HG02571 (cell line): ENCODE measurements around the gene LRRC45.
"Not testable (repeated sequence)": the region's sequence is repeated elsewhere in the genome, so short reads cannot be mapped to it uniquely, and the experiment has no call there.

Source experiments
- ATAC-seq: cut with Tn5 transposase; IDR thresholded peaks from one replicate; pipeline ENCODE4 v1.9.1; 2021; ENCODE audit warnings: mild to moderate bottlenecking, moderate library complexity; ENCODE audit not compliant: unreplicated experiment

LRRC45 gene

DNA sequence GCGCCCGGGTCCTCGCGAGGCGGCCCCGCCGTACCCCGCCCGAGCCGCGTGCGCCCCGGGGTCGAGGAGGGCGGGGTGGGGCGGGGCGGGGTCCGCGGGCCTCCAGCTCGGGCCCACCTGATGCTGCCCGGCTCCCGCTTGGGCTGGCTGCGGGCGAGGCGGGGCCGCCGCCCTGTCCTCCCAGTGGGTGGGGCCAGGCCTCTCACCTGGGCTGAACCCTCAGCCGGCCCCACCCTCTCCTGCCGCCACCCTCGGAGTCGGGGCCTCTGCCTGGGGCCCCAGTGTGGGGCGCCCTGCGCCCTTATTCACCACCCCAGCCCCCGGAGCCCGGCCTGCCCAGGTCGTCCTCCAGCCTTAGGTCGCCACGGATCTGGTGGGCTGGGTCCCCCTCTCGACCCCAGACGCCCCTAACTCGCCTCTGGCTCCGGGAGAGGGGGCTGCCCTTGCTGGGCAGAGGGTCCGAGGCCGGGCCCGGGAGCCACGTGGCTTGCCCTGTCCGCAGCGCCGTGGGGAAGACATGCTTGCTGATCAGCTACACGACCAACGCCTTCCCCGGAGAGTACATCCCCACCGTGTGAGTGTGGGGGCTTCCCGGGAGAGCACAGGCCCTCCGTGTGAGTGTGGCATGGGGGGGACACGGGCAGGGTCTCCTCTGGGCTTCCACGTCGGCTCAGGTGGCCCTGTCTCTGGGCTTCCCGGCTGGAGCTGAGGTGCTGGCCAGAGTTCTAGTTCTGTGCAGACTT, 9.0 kb downstream of the LRRC45 start:
- ATAC-seq = no peak

DNA sequence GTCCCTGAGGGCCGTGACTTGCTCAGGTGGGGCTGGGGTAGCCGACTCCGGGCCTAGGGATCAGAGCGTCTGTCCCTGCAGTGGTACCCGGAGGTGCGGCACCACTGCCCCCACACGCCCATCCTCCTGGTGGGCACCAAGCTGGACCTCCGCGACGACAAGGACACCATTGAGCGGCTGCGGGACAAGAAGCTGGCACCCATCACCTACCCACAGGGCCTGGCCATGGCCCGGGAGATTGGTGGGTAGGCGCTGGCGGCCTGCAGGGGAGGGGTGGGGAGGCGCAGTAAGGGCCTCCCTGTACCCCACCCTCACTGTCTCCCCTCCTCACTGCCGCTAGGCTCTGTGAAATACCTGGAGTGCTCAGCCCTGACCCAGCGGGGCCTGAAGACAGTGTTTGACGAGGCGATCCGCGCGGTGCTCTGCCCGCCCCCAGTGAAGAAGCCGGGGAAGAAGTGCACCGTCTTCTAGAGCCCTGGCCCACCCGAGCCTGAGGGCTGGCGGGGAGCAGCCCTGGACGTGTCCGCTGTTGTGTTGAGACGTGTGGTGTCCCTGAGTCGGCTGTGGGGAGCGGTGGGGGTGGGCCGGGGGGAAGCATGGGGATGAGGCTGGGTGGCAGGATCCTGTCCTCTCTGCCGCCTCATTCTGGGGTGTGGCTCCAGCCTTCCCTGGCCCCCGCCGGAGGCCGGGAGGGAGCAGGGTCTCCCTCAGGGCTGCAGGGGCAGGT, 10.4 kb downstream of the LRRC45 start:
- no peak for ATAC-seq

DNA sequence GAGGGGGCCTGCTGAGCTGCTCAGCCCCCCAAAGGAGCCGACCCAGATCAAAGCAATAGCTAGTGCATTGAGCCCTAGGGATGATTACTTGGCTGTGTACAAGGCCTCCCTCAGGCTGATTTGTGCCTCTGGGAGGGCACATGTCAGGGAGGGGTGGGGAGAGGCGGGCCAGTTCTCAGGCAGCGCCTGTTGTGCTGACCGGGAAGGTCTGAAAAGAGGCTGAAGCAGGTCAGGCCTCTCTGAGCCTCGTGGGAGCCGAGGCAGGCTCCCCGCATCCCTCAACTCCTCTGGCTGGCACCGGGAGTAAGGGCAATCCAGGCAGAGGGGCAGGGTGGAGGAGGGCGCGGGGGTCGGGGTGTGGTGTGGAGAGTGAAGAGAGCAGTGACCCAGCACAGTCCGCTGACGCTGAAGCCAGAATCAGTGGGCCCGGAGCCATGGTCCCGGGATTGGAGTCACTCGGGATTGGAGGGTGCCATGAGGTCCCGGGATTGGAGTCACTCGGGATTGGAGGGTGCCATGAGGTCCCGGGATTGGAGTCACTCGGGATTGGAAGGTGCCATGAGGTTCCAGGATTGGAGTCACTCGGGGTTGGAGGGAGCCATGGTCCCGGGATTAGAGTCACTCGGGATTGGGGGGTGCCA, 11.4 kb downstream of the LRRC45 start:
- ATAC-seq = no peak

DNA sequence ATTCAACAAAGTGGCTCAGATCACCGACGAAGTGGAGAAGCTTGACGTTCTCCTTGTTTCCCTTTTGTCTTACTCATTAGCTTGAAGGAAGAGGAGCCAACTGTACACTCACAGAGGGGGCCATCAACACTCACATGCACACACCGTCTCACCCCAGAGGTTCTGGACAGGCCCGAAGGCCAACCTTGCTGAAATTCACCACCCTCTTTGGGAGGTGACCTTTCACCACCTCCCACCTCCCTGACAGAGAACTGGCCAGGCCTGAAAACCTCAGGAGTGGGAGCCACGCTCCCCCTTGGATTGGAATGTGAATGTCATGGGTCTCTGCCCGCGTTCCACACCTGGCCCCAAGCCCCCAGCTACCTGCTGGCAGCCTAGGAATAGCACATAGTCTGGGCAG, 12.4 kb downstream of the LRRC45 start:
- no peak for ATAC-seq

DNA sequence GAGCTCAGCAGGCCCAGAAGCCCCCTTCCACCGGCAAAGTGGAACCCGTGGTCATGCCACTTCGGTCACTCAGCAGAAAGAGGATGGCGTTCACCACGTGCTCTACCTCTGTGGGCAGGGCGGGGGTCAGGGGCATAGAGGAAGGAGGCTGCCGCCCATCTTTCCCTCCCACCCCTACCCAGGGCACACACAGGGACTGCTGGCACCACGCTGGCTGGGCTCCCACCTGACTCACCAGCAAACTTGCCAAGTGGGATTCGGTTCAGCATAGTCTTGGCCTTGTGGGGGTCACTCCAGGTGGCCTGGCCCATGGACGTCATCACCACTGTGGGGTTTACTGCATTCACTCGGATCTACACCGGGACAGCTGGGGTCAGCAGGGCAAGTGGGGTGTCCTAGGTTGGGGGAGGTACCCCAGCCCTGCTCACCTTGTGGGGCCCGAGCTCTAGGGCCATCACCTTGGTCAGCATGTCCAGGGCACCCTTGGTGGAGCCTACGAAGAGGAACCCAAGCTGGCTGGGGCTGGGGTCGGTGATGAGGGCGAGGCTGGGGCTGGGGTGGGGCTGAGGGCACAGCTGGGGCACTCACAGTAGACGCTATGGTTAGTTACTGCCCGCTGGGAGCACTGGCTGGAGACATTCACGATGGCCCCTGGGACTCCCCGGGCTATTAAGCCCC, 13.0 kb downstream of the LRRC45 start:
- no peak for ATAC-seq

DNA sequence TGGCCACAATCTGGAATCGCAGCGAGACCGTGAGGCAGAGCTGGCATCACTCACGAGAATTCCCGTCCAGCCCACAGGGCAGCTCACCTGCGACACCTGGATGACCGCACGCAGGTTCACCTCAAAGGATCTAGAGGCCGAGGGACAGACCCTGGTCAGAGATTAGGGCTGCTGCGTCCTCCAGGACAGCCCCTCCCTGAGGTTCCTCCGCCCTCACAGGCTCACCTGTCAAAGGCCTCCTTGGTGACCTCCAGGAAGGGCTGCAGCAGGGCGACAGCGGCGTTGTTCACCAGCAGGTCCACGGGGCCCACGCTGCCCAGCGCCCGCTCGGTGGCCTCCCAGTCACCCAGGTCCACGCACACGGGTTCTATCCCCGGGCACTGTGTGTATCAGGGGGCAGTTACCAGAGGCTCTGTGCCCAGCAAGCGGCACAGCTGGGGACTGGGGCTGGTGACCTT, 13.6 kb downstream of the LRRC45 start:
- ATAC-seq = no peak

DNA sequence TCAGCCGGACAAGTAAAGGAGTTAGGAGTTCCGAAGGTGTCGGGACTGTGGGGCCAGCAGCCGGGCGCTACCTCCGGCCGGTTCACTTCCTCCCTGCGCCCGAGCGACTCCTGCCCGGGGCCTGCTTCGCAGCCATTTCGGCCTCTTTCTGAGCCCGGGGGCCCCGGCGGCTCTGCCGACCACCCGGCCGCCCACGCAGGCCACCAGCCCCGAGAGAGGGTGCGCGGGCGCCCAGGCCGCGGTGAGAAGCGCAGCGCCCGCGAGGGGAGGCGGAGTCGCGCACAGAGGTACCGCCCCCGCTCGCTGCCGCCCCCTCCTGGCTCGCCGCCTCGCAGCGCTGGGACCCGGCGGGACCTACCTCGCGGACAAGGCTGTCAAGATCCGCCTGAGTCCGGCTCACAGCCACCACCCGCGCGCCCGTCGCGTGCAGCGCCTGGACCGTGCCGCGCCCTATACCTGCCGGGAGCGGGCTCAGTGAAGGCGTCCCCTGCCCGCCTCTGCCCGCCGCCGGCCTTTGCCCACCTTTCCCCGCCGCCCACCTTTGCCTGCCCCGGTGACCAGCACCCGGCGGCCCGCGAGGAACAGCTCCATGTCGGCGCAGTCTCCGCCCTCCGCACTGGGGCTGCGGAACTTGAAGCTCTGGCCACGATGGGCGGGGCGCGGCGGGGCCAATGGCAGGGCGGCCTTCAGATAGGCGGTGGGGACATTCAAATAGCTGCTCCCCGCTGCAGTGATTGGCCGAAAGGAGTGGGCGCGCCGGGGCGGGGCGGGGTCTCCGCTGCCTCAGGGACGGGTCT, 14.2 kb downstream of the LRRC45 start, which contains the start of gene DCXR:
TSS of gene DCXR (minus strand) at position 606 of the 797 bp plus-strand sequence. CDS start at position 591, 15 bp downstream.
- ATAC-seq = peak; percentile 84

DNA sequence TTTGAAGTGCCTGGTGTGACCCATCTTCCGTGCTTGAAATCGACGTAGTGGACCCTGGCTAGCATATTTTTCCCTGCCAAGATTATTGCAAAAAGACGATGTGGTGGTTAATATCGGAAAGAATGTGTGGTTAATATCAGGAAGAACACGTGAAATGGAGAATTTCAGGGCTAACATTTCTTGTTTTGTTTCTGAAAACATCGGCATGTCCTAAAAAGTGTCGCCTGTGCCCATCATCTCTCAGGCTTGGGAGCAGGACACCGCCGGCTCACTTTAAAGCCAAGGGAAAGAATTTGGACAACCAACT, 14.7 kb downstream of the LRRC45 start:
- ATAC-seq = no peak

DNA sequence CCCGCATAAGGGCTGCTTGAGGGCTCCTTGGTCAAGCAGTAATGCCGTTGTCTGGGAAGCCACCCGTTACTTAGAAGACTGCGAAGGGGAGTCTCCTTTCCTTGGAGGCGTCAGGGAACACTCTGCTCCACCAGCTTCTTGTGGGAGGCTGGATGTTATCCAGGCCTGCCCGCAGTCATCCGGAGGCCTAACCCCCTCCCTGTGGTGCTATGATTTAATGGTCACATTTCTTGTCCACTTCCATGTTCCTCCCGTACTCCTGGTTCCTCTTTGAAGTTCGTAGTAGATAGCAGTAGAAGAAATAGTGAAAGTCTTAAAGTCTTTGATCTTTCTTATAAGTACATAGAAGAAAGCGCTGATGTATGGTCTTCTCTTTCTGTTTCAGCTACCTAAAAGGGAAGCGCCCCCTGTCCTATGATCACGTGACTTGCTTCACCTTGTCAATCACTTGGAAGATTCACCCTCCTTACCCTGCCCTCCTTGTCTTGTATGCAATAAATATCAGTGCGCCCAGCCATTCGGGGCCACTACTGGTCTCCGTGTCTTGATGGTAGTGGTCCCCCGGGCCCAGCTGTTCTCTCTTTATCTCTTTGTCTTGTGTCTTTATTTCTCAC, 15.8 kb downstream of the LRRC45 start:
- ATAC-seq = not testable (repeated sequence)

DNA sequence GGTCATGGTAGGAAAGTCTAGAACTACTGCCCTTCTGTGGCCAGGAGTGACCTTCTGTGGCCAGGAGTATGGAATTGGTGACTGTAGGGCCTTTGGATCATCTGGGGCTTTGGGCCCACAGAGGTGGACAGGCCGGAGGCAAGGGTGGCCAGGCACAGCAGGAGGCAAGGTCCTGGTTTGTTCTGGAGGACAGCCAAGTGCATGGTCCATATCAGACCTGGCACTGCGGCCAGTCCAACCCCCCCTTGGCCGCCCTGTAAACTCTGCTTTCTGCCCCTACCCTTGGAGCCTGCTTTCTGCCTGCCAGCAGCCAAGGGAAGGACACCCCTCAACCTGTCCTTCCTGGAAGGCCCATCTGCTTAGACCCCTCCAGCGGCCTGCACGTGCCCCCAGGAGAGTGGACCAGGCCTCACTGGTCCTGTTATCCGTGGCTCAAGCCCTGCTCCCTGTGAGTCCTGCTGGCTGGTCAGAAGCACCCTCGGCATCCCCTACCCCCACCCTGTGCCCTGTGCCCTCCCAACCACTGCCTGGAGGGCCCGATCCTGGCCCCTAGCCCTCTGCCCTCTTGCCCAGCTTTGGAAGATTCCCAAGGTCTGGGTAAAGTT, 16.7 kb downstream of the LRRC45 start:
- ATAC-seq = no peak

DNA sequence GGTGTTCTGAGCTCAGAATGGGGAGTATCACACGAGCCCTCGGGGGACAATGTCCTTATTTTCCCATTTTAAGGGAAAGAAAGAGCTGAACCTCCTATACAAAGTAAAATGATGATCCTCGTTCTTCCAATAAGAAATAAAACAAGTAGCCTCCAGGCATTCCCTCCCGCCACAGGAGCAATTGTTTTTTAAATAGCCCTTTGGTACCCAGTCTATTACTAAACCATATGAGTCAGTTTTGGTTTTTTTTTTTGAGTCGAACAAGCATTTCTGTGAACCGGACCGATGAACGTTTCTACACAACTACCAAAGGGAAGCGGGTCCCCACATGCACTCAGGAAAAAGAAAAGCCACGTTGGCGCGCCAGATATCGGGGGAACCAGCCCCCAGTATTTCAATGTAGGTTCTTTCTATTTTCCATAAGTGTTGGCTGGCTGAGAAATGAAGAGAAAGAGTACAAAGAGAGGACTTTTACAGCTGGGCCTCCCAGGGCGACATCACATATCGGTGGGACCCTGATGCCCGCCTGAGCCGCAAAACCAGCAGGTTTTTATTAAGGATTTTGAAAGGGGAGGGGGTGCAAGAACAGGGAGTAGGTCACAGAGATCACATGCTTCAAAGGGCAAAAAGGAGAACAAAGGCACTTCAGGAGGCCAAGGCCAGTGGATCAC, 18.2 kb downstream of the LRRC45 start:
- ATAC-seq = no peak

DNA sequence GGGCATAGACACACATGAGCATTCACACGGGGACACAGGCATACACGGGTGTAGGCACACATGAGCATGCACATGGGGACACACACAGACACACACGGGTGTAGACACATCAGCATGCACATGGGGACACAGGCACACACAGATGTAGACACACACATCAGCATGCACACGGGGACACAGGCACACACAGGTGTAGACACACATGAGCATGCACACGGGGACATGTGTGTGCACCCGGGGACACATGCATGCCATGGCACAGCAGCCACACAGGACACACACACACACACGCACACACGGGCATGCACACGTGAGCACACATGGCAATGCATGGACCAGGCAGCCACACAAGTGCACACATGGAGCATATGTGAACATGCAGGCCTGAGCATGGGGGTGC, 19.5 kb downstream of the LRRC45 start:
- ATAC-seq = no peak

DNA sequence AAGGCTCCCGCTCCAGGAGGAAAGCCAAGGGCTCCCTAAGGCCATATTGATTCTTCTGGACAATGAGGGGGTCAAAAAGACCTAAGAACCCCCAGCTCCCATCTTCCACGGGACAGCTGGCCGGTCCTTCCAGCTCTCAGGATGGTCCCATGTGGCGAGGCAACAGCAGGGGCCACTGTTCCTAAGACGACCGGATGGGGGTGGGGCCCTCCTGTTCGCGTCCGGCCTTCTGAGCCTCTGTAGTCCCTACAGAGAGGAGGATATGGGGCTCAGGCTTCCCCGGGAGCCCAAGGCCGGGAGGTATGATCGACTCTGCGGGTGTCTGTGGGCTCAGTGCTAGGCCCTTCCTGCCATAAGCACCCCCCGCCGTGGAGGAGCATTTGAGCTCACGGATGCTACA, 20.4 kb downstream of the LRRC45 start:
- no peak for ATAC-seq

DNA sequence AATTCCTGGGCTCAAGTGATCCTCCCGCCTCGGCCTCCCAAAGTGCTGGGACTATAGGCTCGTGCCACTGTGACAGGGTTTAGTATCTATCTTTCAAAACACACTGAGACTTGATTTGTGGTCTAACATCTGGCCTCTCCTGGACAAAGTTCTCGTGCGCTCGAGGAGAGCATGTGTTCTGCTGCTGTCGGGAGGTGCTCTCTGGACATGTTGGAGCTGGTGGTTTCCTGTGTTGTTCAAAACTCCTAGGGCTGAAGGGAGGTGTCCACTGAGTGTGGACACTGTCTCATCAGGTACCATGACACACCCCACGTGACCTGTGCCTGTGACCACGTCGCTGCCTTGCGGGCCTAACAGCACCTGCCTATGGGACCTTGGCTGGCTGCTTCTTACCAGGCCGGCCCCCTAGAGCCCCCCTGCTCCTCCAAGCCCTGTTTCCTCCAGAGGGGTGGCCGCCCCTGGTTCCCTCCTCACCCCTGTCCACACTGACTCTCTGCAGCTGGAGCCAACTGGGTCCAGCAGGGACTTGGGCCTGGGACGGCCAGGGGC, 22.9 kb downstream of the LRRC45 start:
- no peak for ATAC-seq

DNA sequence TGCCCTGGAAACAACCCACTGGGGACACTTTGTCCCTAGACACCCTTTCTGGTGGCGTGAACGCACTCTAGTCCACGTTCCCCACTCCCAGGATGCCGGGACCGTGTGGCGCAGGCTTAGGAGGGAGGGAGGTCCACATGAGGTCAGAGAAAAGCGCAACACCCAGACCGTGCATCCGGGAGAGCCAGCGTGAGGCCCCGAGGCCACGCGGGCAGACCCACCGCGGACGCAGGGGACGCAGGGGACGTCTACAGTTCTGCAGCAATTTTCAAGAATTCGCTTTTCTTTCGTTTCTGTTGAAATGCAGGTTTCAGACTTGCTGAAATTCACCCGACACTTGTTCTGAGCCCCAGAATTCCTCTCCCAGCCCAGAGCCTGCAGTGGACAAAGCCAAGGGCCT, 23.8 kb downstream of the LRRC45 start:
- no peak for ATAC-seq

DNA sequence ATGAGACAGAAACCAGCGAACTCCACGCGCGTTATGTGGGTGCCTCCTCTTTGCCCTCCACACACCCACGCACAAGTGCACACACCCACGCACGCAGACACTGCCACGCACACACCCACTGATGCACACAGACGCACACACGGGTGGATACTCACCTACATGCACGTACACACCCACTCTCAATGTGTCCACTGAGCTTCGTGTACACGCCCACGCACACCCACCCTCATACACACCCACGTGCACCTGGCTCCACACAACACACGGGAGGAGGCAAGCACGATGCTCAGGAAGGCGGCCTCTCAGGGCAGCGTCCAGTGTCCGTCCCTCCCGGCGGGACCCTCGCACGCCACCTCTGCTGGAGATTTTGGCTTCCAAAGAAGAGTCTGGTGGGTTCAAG, 24.3 kb downstream of the LRRC45 start:
- ATAC-seq = no peak

DNA sequence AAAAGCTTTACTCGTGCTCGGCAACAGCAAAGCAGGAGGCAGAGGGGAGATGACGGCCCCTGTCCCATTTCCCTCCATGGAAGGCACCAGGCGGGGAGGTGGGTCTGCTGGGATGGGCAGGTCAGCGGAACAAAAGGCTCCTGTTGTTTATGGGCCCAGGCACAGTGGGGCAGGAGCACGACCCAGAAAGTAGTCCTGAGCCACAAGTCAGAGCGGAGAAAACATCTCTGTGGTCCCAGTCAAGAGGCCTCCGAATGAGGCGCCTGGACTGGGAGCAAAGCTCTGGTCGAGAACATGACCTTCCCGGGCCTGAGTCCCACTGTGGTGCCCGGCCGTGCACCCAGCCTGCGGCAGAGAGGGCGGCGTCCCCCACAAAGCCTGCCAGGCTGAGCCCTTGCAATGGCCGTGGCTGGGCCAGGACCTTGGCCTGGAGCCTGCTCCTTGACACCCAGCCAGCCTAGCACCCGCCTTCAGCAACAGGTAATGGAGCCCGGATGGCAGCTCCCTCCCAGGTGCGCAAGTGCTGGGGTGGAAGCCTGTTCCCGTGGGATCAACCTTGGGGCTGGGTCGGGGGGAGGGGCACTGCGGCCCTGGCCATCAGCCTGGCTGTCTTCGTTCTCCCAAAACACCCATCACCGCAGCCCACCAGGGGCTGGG, 24.9 kb downstream of the LRRC45 start:
- ATAC-seq = no peak

DNA sequence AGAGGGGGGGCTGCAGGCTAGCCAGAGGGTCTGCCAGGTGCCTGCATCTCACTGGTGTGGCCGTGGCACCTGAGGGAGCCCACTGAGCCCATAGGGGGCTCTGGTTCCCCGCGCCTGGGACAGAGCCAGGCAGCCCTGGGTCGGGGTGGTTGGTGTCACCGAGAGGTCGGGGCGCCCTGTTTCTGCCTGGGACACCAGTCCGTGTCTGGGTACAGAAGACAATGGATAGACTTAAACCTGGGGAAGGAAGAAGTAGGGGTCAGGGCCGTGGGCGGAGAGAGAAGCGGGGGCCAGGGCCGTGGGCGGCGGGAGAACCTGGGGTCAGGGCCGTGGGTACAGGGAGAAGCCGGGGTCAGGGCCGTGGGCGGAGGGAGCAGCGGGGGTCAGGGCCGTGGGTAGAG, 25.5 kb downstream of the LRRC45 start:
- ATAC-seq = no peak
